Progenitor cell of endocrine pancreas (in vitro differentiated cells): ENCODE results near the gene SPC24. TPM values are rescaled to one million over a fixed set of nuclear protein-coding genes. Genes with fewer than 3 reads are reported as not detected.
A peak's percentile ranks its signal among the peaks of the same experiment; 100 is the strongest.

Source experiments
- DNase-seq: peaks from one replicate; pipeline ENCODE4 v3.0.0; 2021; ENCODE audit warnings: low spot score; ENCODE audit not compliant: unreplicated experiment
- H3K27ac Mint-ChIP-seq: 2 replicates; pipeline ENCODE4 v1.8.0; 2021; ENCODE audit warnings: mild to moderate bottlenecking, moderate library complexity, mixed read lengths
- H3K27me3 Mint-ChIP-seq: 2 replicates; pipeline ENCODE4 v1.8.0; 2021; ENCODE audit warnings: mixed read lengths
- H3K36me3 Mint-ChIP-seq: 2 replicates; pipeline ENCODE4 v1.8.0; 2022; ENCODE audit warnings: mixed read lengths; ENCODE audit not compliant: insufficient read depth
- H3K4me1 Mint-ChIP-seq: 2 replicates; pipeline ENCODE4 v1.8.0; 2021; ENCODE audit warnings: low read depth, mixed read lengths
- H3K4me3 Mint-ChIP-seq: 2 replicates; pipeline ENCODE4 v1.8.0; 2021; ENCODE audit warnings: low read depth, mild to moderate bottlenecking, moderate library complexity, mixed read lengths
- H3K9me3 Mint-ChIP-seq: 2 replicates; pipeline ENCODE4 v1.8.0; 2021; ENCODE audit warnings: low read depth, mixed read lengths
- total RNA-seq: library from RNA; stranded (reverse); gene quantifications from 2 replicates; pipeline ENCODE4 v1.2.1, GENCODE V29; 2021
- TF ChIP-seq, protein P1 (sequence below): fragments of 200-600 bp; sonication (generic); IDR thresholded peaks from one replicate; pipeline ENCODE4 v1.5.0; 2021; ENCODE audit warnings: antibody characterized with exemption, mild to moderate bottlenecking; ENCODE audit not compliant: unreplicated experiment

The SPC24 gene
- total RNA-seq, 1 donor from 2014 or later = 24.3 TPM

DNA sequence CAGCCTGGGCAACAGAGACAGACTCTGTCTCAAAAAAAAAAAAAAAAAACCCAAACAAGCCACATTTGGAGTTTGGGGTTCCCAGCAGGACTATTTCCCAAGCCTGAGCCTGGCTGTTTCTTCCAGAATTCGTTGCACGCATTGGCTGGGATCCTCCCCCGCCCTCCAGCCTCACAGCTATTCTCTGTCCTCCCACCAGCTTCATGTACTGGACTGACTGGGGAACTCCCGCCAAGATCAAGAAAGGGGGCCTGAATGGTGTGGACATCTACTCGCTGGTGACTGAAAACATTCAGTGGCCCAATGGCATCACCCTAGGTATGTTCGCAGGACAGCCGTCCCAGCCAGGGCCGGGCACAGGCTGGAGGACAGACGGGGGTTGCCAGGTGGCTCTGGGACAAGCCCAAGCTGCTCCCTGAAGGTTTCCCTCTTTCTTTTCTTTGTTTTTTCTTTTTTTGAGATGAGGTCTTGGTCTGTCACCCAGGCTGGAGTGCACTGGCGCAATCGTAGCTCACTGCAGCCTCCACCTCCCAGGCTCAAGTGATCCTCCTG is 39.6 kb downstream of the SPC24 start:
- H3K4me3 Mint-ChIP-seq = no peak overlapping the region
- H3K27ac Mint-ChIP-seq = peak overlapping the region; percentile 62
- peaks cover under 1% of the 10 kb centered on the region for H3K4me1 Mint-ChIP-seq
- H3K9me3 Mint-ChIP-seq = no peaks in the 10 kb centered on the region
- no peak for DNase-seq
- peaks cover 30% of the 10 kb centered on the region for H3K36me3 Mint-ChIP-seq
- no peaks in the 10 kb centered on the region for H3K27me3 Mint-ChIP-seq
- TF ChIP-seq, protein P1, sequence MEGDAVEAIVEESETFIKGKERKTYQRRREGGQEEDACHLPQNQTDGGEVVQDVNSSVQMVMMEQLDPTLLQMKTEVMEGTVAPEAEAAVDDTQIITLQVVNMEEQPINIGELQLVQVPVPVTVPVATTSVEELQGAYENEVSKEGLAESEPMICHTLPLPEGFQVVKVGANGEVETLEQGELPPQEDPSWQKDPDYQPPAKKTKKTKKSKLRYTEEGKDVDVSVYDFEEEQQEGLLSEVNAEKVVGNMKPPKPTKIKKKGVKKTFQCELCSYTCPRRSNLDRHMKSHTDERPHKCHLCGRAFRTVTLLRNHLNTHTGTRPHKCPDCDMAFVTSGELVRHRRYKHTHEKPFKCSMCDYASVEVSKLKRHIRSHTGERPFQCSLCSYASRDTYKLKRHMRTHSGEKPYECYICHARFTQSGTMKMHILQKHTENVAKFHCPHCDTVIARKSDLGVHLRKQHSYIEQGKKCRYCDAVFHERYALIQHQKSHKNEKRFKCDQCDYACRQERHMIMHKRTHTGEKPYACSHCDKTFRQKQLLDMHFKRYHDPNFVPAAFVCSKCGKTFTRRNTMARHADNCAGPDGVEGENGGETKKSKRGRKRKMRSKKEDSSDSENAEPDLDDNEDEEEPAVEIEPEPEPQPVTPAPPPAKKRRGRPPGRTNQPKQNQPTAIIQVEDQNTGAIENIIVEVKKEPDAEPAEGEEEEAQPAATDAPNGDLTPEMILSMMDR = no peak

DNA sequence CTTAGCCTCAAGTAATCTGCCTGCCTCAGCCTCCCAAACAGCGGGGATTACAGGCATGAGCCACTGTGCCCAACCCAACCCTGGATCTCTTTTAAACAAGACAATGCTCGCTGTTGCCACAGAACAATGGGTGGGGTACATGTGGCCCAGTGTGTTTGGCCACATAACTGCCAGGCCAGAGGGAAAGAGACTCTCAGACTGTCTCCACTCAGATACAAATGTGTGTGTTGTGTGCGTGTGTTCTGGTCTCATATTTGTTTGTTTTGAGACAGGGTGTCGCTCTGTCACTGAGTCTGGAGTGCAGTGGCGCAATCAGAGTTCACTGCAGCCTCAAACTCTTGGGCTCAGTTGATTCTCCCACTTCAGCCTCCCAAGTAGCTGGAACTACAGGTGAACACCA is 40.5 kb downstream of the SPC24 start:
- H3K4me3 Mint-ChIP-seq = no peak overlapping the region
- no peaks in the 10 kb centered on the region for H3K4me1 Mint-ChIP-seq
- DNase-seq = no peak
- peaks cover 23% of the 10 kb centered on the region for H3K36me3 Mint-ChIP-seq
- H3K27me3 Mint-ChIP-seq = no peaks in the 10 kb centered on the region
- peak overlapping the region; percentile 56 for H3K27ac Mint-ChIP-seq
- H3K9me3 Mint-ChIP-seq = no peaks in the 10 kb centered on the region
- TF ChIP-seq, protein P1 = no peak

DNA sequence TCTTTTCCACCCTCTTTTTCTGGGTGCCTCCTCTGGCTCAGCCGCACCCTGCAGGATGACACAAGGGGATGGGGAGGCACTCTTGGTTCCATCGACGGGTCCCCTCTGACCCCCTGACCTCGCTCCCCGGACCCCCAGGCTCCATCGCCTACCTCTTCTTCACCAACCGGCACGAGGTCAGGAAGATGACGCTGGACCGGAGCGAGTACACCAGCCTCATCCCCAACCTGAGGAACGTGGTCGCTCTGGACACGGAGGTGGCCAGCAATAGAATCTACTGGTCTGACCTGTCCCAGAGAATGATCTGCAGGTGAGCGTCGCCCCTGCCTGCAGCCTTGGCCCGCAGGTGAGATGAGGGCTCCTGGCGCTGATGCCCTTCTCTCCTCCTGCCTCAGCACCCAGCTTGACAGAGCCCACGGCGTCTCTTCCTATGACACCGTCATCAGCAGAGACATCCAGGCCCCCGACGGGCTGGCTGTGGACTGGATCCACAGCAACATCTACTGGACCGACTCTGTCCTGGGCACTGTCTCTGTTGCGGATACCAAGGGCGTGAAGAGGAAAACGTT is 42.4 kb downstream of the SPC24 start:
- no peaks in the 10 kb centered on the region for H3K9me3 Mint-ChIP-seq
- H3K27me3 Mint-ChIP-seq = no peaks in the 10 kb centered on the region
- no peak overlapping the region for H3K27ac Mint-ChIP-seq
- TF ChIP-seq, protein P1 = no peak
- no peak for DNase-seq
- H3K4me1 Mint-ChIP-seq = no peaks in the 10 kb centered on the region
- H3K4me3 Mint-ChIP-seq = no peak overlapping the region
- H3K36me3 Mint-ChIP-seq = peaks cover 21% of the 10 kb centered on the region

DNA sequence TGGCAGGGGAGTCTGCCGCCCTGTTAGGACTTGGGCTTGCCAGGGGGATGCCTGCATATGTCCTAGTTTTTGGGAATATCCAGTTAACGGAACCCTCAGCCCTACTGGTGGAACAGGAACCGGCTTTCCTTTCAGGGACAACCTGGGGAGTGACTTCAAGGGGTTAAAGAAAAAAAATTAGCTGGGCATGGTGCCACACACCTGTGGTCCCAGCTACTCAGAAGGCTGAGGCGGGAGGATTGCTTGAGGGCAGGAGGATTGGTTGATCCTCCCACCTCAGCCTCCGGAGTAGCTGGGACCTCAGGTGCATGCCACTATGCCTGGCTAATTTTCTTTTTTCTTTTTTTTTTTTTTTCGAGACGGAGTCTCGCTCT is 43.8 kb downstream of the SPC24 start:
- H3K27me3 Mint-ChIP-seq = no peaks in the 10 kb centered on the region
- no peaks in the 10 kb centered on the region for H3K9me3 Mint-ChIP-seq
- H3K36me3 Mint-ChIP-seq = peaks cover 20% of the 10 kb centered on the region
- no peaks in the 10 kb centered on the region for H3K4me1 Mint-ChIP-seq
- no peak overlapping the region for H3K27ac Mint-ChIP-seq
- no peak overlapping the region for H3K4me3 Mint-ChIP-seq
- DNase-seq = no peak
- TF ChIP-seq, protein P1 = no peak

DNA sequence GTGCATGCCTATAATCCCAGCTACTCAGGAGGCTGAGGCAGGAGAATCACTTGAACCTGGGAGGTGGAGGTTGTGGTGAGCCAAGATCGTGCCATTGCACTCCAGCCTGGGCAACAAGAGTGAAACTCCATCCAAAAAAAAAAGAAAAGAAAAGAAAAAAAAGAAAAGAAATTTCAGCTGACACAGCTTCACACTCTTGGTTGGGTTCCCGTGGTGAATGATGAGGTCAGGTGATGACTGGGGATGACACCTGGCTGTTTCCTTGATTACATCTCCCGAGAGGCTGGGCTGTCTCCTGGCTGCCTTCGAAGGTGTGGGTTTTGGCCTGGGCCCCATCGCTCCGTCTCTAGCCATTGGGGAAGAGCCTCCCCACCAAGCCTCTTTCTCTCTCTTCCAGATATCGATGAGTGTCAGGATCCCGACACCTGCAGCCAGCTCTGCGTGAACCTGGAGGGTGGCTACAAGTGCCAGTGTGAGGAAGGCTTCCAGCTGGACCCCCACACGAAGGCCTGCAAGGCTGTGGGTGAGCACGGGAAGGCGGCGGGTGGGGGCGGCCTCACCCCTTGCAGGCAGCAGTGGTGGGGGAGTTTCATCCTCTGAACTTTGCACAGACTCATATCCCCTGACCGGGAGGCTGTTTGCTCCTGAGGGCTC is 44.3 kb downstream of the SPC24 start:
- Mint-ChIP-seq H3K36me3 (peaks cover 16% of the 10 kb centered on the region), H3K27ac (no peak overlapping the region), H3K27me3 (no peaks in the 10 kb centered on the region), H3K4me3 (no peak overlapping the region), H3K9me3 (no peaks in the 10 kb centered on the region), H3K4me1 (no peaks in the 10 kb centered on the region)
- TF ChIP-seq, protein P1 = no peak
- DNase-seq = no peak
